ENCODE measurements around the gene ADGRA1. TPM values are rescaled to one million over a fixed set of nuclear protein-coding genes. Genes with fewer than 3 reads are reported as not detected.

Gene ADGRA1
- total RNA-seq, 5 donors from 2014 or later (not counting 1 experiment from before 2014, with no cell fraction given) = not detected

DNA sequence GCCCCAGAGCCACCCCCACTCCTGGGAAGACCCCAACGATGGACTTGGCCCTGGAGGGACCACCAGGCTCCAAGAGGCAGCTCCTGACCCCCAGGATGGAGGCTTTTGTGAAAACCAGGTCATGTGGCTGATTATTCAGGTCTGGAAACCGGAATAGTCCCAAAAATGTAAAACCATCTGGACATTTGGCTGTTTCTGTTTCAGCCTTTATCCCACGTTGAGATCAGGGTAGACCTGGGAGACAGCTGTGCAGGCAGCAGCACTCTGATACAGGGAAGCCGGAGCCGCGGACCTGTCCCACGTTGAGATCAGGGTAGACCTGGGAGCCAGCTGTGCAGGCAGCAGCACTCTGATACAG lies 7.1 kb upstream of the ADGRA1 start:
- H3K4me3 Mint-ChIP-seq = no peak overlapping the region
- WGBS (ENCODE audit: insufficient coverage) = 78% methylated on average over 7 of the region's 7 CpGs
- H3K4me1 ChIP-seq (ENCODE audit: control insufficient read depth in 1 of 2, extremely low read depth in 1 of 2, insufficient read depth in 2 of 2, low read length in 2 of 2) = no peaks in the 10 kb centered on the region
- no peaks in the 10 kb centered on the region for H3K9me3 Mint-ChIP-seq
- H3K4me1 Mint-ChIP-seq = no peaks in the 10 kb centered on the region
- no peak overlapping the region for H3K27ac Mint-ChIP-seq
- ATAC-seq (replicated peaks in 1 of 4) (no peak), DNase-seq (no peak)
- H3K4me3 ChIP-seq (ENCODE audit: control insufficient read depth in 1 of 2, extremely low read depth in 1 of 2, low read length in 1 of 2) = no peak overlapping the region
- H3K36me3 Mint-ChIP-seq = no peaks in the 10 kb centered on the region
- no peaks in the 10 kb centered on the region for H3K9me3 ChIP-seq
- ChIA-PET CTCF (no interaction called here), POLR2A (no interaction called here)
- H3K27me3 Mint-ChIP-seq = peaks cover 6 to 13% of the 10 kb centered on the region in 2 donors
- no peaks in the 10 kb centered on the region for H3K36me3 ChIP-seq (ENCODE audit: control insufficient read depth in 2 of 2, extremely low read depth in 1 of 2, insufficient read depth in 1 of 2, low read length in 1 of 2)
- H3K27ac ChIP-seq (ENCODE audit: low read length) = no peak overlapping the region
- H3K27me3 ChIP-seq (replicated peaks in 1 of 2; ENCODE audit: control insufficient read depth in 2 of 2, extremely low read depth in 1 of 2, insufficient read depth in 2 of 2, low read length in 1 of 2) = peaks cover 0 to 34% of the 10 kb centered on the region in 2 experiments

DNA sequence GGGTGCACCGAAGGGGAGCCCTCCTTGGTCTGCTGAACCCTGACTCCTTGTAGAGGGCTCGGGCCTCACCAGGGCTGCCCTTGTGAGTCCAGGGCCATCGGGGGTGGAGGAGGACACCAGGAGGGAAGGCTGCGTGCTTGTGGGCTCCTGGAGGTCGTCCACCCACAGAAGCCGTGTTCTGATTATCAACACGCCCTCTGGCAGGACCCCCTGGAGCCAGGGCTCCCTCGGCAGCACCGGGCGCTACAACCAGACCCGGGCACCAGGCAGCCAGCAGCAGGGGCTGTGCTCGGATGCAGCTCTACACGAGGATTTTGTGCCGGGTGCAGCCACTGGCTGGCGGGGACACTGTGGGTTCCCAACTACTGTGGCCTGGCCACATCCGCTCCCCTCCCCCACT lies 6.1 kb upstream of the ADGRA1 start:
- no peak overlapping the region for H3K4me3 Mint-ChIP-seq
- H3K4me1 Mint-ChIP-seq = no peaks in the 10 kb centered on the region
- H3K9me3 Mint-ChIP-seq = no peaks in the 10 kb centered on the region
- Histone ChIP-seq H3K27ac (ENCODE audit: low read length) (no peak overlapping the region), H3K27me3 (replicated peaks in 1 of 2; ENCODE audit: control insufficient read depth in 2 of 2, extremely low read depth in 1 of 2, insufficient read depth in 2 of 2, low read length in 1 of 2) (peaks cover 0 to 37% of the 10 kb centered on the region in 2 experiments), H3K36me3 (ENCODE audit: control insufficient read depth in 2 of 2, extremely low read depth in 1 of 2, insufficient read depth in 1 of 2, low read length in 1 of 2) (no peaks in the 10 kb centered on the region), H3K9me3 (no peaks in the 10 kb centered on the region), H3K4me1 (ENCODE audit: control insufficient read depth in 1 of 2, extremely low read depth in 1 of 2, insufficient read depth in 2 of 2, low read length in 2 of 2) (no peaks in the 10 kb centered on the region), H3K4me3 (ENCODE audit: control insufficient read depth in 1 of 2, extremely low read depth in 1 of 2, low read length in 1 of 2) (no peak overlapping the region)
- CTCF ChIA-PET = no interaction called here
- POLR2A ChIA-PET = no interaction called here
- no peak for ATAC-seq (replicated peaks in 1 of 4)
- WGBS (ENCODE audit: insufficient coverage) = 84% methylated on average over 13 of the region's 16 CpGs
- no peak overlapping the region for H3K27ac Mint-ChIP-seq
- H3K27me3 Mint-ChIP-seq = peaks cover 5 to 13% of the 10 kb centered on the region in 2 donors
- H3K36me3 Mint-ChIP-seq = no peaks in the 10 kb centered on the region
- DNase-seq = no peak

DNA sequence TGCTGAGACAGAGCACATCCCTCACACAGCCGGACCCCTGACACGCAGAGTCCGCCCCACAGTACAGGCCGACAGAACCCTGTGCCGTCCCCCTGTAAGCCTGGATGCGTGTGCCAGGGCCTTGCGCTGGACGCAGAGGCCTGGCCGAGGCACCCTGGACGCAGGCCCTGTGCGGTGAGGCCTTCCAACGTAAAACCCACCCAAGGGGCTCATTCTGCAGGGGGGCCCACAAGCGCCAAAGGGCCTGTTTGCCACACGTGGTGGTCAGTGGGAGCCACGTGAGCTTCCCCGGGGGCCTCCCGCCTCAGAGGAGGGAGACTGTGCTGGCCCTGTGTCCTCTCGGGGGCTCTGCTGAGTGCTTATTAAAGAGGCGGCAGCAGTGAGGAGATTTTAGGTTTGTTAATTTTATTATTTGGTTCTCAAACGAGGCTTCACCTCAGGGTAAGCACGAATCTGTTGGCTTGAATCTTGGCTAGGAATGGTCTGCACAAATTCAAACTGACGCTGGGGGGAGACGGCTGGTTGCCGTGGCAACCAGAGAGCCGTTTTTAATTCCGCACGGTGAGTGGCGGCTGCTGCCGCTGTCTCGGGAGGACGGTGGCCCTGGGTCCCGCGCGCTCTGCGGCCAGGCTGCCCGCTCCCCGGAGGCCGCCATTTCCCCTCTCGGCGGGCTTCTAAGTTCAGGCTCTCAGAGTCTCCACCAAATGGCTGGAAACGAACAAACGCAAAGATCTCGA lies 4.9 kb upstream of the ADGRA1 start:
- CTCF ChIA-PET = no interaction called here
- Mint-ChIP-seq H3K4me3 (no peak overlapping the region), H3K36me3 (no peaks in the 10 kb centered on the region)

DNA sequence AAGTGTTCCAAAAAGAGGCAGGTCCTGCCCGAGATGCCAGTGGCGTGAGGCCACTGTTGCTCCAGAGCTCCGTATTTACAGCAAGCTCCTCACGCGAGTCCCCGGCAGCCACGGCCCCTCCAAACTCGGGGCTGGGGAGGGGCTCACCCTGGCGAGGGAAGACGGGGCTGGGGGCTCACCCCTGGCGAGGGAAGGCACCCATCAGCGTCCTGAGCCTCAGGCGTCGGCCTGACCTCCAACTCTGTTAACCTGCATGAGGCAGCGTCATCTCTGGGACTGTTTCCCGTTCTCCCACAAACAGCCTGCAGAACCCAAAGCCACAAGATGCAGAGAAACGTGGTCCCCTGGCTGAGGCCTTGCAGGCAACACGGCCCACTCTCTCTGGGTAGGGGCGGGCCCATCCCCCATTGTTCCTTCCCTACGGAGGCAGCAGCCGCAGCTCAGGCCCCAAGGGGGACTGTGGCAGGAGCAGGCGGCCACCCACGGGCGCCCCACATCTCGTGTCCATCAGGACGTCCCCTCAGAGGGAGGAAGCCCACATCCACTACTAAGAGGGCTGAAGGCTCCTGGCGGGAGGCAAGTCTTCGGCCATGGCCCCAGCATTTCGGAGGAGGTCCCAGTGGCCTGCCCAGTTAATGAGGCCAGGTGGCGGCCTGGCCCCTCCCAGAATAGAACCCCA lies 4.2 kb upstream of the ADGRA1 start:
- ATAC-seq (replicated peaks in 1 of 4) = no peak
- 71% methylated on average over 24 of the region's 30 CpGs for WGBS (ENCODE audit: insufficient coverage)
- no peak overlapping the region for H3K4me3 Mint-ChIP-seq
- no peaks in the 10 kb centered on the region for H3K36me3 Mint-ChIP-seq
- CTCF ChIA-PET = no interaction called here
- POLR2A ChIA-PET = no interaction called here
- H3K27me3 Mint-ChIP-seq = peaks cover 8 to 22% of the 10 kb centered on the region in 2 donors
- H3K27me3 ChIP-seq (replicated peaks in 1 of 2; ENCODE audit: control insufficient read depth in 2 of 2, extremely low read depth in 1 of 2, insufficient read depth in 2 of 2, low read length in 1 of 2) = peaks cover 0 to 46% of the 10 kb centered on the region in 2 experiments
- no peaks in the 10 kb centered on the region for H3K9me3 ChIP-seq
- H3K9me3 Mint-ChIP-seq = no peaks in the 10 kb centered on the region
- DNase-seq = no peak
- no peaks in the 10 kb centered on the region for H3K36me3 ChIP-seq (ENCODE audit: control insufficient read depth in 2 of 2, extremely low read depth in 1 of 2, insufficient read depth in 1 of 2, low read length in 1 of 2)
- no peak overlapping the region for H3K27ac ChIP-seq (ENCODE audit: low read length)
- no peak overlapping the region for H3K4me3 ChIP-seq (ENCODE audit: control insufficient read depth in 1 of 2, extremely low read depth in 1 of 2, low read length in 1 of 2)
- no peaks in the 10 kb centered on the region for H3K4me1 ChIP-seq (ENCODE audit: control insufficient read depth in 1 of 2, extremely low read depth in 1 of 2, insufficient read depth in 2 of 2, low read length in 2 of 2)
- no peak overlapping the region for H3K27ac Mint-ChIP-seq
- H3K4me1 Mint-ChIP-seq = peaks cover 0 to 3% (median 2%) of the 10 kb centered on the region in 3 donors

More for the DNA sequence above, 4.9 kb upstream of the ADGRA1 start:
- POLR2A ChIA-PET = no interaction called here
- Histone ChIP-seq H3K4me1 (ENCODE audit: control insufficient read depth in 1 of 2, extremely low read depth in 1 of 2, insufficient read depth in 2 of 2, low read length in 2 of 2) (no peaks in the 10 kb centered on the region), H3K36me3 (ENCODE audit: control insufficient read depth in 2 of 2, extremely low read depth in 1 of 2, insufficient read depth in 1 of 2, low read length in 1 of 2) (no peaks in the 10 kb centered on the region), H3K4me3 (ENCODE audit: control insufficient read depth in 1 of 2, extremely low read depth in 1 of 2, low read length in 1 of 2) (no peak overlapping the region), H3K9me3 (no peaks in the 10 kb centered on the region), H3K27me3 (replicated peaks in 1 of 2; ENCODE audit: control insufficient read depth in 2 of 2, extremely low read depth in 1 of 2, insufficient read depth in 2 of 2, low read length in 1 of 2) (peaks cover 0 to 46% of the 10 kb centered on the region in 2 experiments), H3K27ac (ENCODE audit: low read length) (no peak overlapping the region)
- Mint-ChIP-seq H3K27ac (no peak overlapping the region), H3K4me1 (peaks cover 0 to 3% (median 2%) of the 10 kb centered on the region in 3 donors), H3K27me3 (peaks cover 8 to 22% of the 10 kb centered on the region in 2 donors), H3K9me3 (no peaks in the 10 kb centered on the region)
- ATAC-seq (replicated peaks in 1 of 4) (no peak), DNase-seq (no peak)
- 78% methylated on average over 43 of the region's 43 CpGs for WGBS (ENCODE audit: insufficient coverage)

DNA sequence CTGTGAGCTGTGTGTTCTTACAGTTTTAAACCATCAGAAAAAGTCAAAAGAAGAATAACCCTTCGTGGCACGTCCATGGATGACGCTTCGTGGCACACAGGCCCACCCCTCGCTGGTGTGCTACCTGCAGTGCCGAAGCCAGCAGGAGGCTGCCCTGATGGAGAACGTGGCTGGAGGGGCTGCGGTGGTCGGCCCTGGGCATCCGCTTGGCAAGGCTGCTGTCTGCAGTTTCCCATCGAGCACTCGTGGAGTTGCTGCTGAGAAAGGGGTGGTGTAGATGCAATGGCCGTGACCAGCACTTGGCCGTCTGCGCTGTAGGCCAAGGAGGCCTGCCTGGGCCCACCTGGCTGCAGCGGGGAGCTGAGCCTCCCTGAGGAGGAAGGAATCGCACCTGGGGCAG lies 3.2 kb upstream of the ADGRA1 start:
- Mint-ChIP-seq H3K4me1 (peaks cover 0 to 3% (median 2%) of the 10 kb centered on the region in 3 donors), H3K27ac (no peak overlapping the region), H3K27me3 (peaks cover 8 to 27% of the 10 kb centered on the region in 2 donors), H3K9me3 (no peaks in the 10 kb centered on the region), H3K36me3 (no peaks in the 10 kb centered on the region), H3K4me3 (no peak overlapping the region)
- no peak for DNase-seq
- H3K27me3 ChIP-seq (replicated peaks in 1 of 2; ENCODE audit: control insufficient read depth in 2 of 2, extremely low read depth in 1 of 2, insufficient read depth in 2 of 2, low read length in 1 of 2) = peaks cover 0 to 55% of the 10 kb centered on the region in 2 experiments
- ChIA-PET POLR2A (no interaction called here), CTCF (no interaction called here)
- H3K36me3 ChIP-seq (ENCODE audit: control insufficient read depth in 2 of 2, extremely low read depth in 1 of 2, insufficient read depth in 1 of 2, low read length in 1 of 2) = no peaks in the 10 kb centered on the region
- ATAC-seq (replicated peaks in 1 of 4) = no peak
- WGBS (ENCODE audit: insufficient coverage) = 81% methylated on average over 14 of the region's 17 CpGs
- H3K27ac ChIP-seq (ENCODE audit: low read length) = no peak overlapping the region
- H3K4me3 ChIP-seq (ENCODE audit: control insufficient read depth in 1 of 2, extremely low read depth in 1 of 2, low read length in 1 of 2) = no peak overlapping the region
- no peaks in the 10 kb centered on the region for H3K9me3 ChIP-seq
- no peaks in the 10 kb centered on the region for H3K4me1 ChIP-seq (ENCODE audit: control insufficient read depth in 1 of 2, extremely low read depth in 1 of 2, insufficient read depth in 2 of 2, low read length in 2 of 2)

DNA sequence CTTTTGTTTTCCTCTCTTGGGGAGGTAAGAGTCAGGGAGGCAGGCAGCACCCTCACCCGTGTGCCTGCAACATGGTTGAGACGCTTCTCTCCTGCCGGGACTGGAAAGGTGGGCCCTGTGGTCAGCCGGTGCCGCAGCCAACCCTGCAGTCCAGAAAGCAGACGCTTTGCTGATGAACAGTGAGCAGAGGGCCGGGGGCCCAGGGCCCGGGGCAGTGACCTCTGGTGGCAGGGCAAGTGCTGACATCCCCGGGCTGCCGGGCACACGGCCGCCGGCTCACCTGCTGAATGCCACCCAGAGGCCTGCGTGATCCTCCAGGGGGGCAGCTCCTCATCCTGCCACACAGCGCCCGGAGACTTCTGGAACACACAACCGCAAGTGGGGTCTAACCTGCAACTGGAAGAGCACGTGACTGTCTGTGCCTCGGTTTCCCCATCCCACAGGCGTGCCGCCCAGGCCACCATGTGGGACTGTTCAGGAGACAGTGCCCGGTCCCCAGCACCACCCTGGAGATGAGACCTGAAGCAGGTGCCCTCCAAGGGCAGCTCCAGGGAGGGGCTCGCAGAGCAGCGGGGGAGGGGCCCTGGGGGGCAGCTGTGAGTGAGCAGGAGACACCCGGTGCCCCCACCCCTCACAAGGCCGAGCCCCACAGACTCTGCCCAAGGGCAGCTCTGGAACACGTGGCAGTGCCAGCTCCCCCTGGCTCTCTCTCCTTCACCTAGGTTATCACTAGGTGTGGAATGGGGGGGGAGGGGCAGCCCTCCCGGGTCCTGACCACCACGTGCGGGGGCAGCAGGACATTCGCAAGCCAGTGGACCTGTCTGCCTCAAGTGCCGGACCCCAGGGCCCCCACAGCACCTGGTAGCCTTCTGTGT lies 2.2 kb upstream of the ADGRA1 start:
- CTCF ChIA-PET = no interaction called here
- POLR2A ChIA-PET = no interaction called here
- no peak for ATAC-seq (replicated peaks in 1 of 4)
- no peak overlapping the region for H3K27ac Mint-ChIP-seq
- WGBS (ENCODE audit: insufficient coverage) = 77% methylated on average over 27 of the region's 32 CpGs
- H3K36me3 Mint-ChIP-seq = no peaks in the 10 kb centered on the region
- H3K4me3 Mint-ChIP-seq = no peak overlapping the region
- Histone ChIP-seq H3K4me1 (ENCODE audit: control insufficient read depth in 1 of 2, extremely low read depth in 1 of 2, insufficient read depth in 2 of 2, low read length in 2 of 2) (no peaks in the 10 kb centered on the region), H3K9me3 (no peaks in the 10 kb centered on the region), H3K27me3 (replicated peaks in 1 of 2; ENCODE audit: control insufficient read depth in 2 of 2, extremely low read depth in 1 of 2, insufficient read depth in 2 of 2, low read length in 1 of 2) (peaks cover 0 to 65% of the 10 kb centered on the region in 2 experiments), H3K27ac (ENCODE audit: low read length) (no peak overlapping the region), H3K36me3 (ENCODE audit: control insufficient read depth in 2 of 2, extremely low read depth in 1 of 2, insufficient read depth in 1 of 2, low read length in 1 of 2) (no peaks in the 10 kb centered on the region), H3K4me3 (ENCODE audit: control insufficient read depth in 1 of 2, extremely low read depth in 1 of 2, low read length in 1 of 2) (no peak overlapping the region)
- DNase-seq = no peak
- H3K4me1 Mint-ChIP-seq = peaks cover 0 to 3% (median 2%) of the 10 kb centered on the region in 3 donors
- no peaks in the 10 kb centered on the region for H3K9me3 Mint-ChIP-seq
- H3K27me3 Mint-ChIP-seq = peaks cover 8 to 31% of the 10 kb centered on the region in 2 donors
